MM.1S (cell line): ENCODE results near the gene SPECC1.

Experiments used
- CTCF ChIP-seq: fragments of 300-600 bp; sonication (generic); IDR thresholded peaks from 2 replicates; pipeline ENCODE4 v1.5.1; 2016; ENCODE audit warnings: antibody characterized with exemption, low read length, mixed read lengths
- EZH2phosphoT487 ChIP-seq: fragments of 300-600 bp; sonication (generic); IDR thresholded peaks from 2 replicates; pipeline ENCODE4 v1.6.1; 2018; ENCODE audit warnings: antibody characterized with exemption, low read length

- TF ChIP-seq CTCF (no peak), EZH2phosphoT487 (no peak)
These were observed 280.8 kb downstream of the SPECC1 start for GRCh38 chr17:20289984-20290383.
